Osteocyte (in vitro differentiated cells): ENCODE data around the gene DLL1. TPM values are rescaled to one million over a fixed set of nuclear protein-coding genes. Genes with fewer than 3 reads are reported as not detected.

ENCODE experiments used
- DNase-seq: peaks from one replicate; pipeline ENCODE4 v3.0.0; 2021; ENCODE audit warnings: mixed read lengths; ENCODE audit not compliant: unreplicated experiment; ENCODE audit errors: extremely low spot score
- H3K27ac Mint-ChIP-seq: one replicate; pipeline ENCODE4 v1.8.0; 2021; ENCODE audit warnings: mild to moderate bottlenecking, mixed read lengths; ENCODE audit not compliant: unreplicated experiment
- H3K27me3 Mint-ChIP-seq: one replicate; pipeline ENCODE4 v1.8.0; 2021; ENCODE audit warnings: mixed read lengths; ENCODE audit not compliant: unreplicated experiment
- H3K36me3 Mint-ChIP-seq: one replicate; pipeline ENCODE4 v1.8.0; 2021; ENCODE audit warnings: mixed read lengths; ENCODE audit not compliant: unreplicated experiment
- H3K4me1 Mint-ChIP-seq: one replicate; pipeline ENCODE4 v1.8.0; 2021; ENCODE audit warnings: mixed read lengths; ENCODE audit not compliant: unreplicated experiment
- H3K4me3 Mint-ChIP-seq: one replicate; pipeline ENCODE4 v1.8.0; 2021; ENCODE audit warnings: mild to moderate bottlenecking, moderate library complexity, mixed read lengths; ENCODE audit not compliant: unreplicated experiment
- H3K9me3 Mint-ChIP-seq: one replicate; pipeline ENCODE4 v1.8.0; 2021; ENCODE audit warnings: mixed read lengths; ENCODE audit not compliant: unreplicated experiment
- CTCF ChIP-seq: fragments of 200-600 bp; sonication (generic); IDR thresholded peaks from 2 replicates; pipeline ENCODE4 v1.5.0; 2021; ENCODE audit warnings: antibody characterized with exemption, mild to moderate bottlenecking, moderate library complexity
- total RNA-seq: library from RNA; stranded (reverse); gene quantifications from 2 replicates; pipeline ENCODE4 v1.2.1, GENCODE V29; 2021

The DLL1 gene
- total RNA-seq, 1 donor from 2014 or later: 1.6 TPM

GRCh38 chr6:170245475-170245992, 45.3 kb downstream of the DLL1 start:
- no peak for DNase-seq
- H3K4me3 Mint-ChIP-seq: no peak overlapping the region
- H3K4me1 Mint-ChIP-seq: no peaks in the 10 kb centered on the region
- no peaks in the 10 kb centered on the region for H3K36me3 Mint-ChIP-seq
- H3K27ac Mint-ChIP-seq: no peak overlapping the region
- peaks cover 23% of the 10 kb centered on the region for H3K27me3 Mint-ChIP-seq
- no peak for TF ChIP-seq CTCF
- no peaks in the 10 kb centered on the region for H3K9me3 Mint-ChIP-seq

- Mint-ChIP-seq H3K36me3 (no peaks in the 10 kb centered on the region), H3K27me3 (peaks cover 24% of the 10 kb centered on the region), H3K27ac (no peak overlapping the region), H3K9me3 (no peaks in the 10 kb centered on the region), H3K4me3 (no peak overlapping the region), H3K4me1 (no peaks in the 10 kb centered on the region)
- TF ChIP-seq CTCF: no peak
- DNase-seq: no peak
These were observed 46.0 kb downstream of the DLL1 start for GRCh38 chr6:170244721-170245474.

GRCh38 chr6:170243791-170244291, 47.0 kb downstream of the DLL1 start:
- no peak for TF ChIP-seq CTCF
- H3K9me3 Mint-ChIP-seq: no peaks in the 10 kb centered on the region
- no peak for DNase-seq
- H3K4me3 Mint-ChIP-seq: no peak overlapping the region
- no peak overlapping the region for H3K27ac Mint-ChIP-seq
- H3K36me3 Mint-ChIP-seq: no peaks in the 10 kb centered on the region
- no peaks in the 10 kb centered on the region for H3K4me1 Mint-ChIP-seq
- H3K27me3 Mint-ChIP-seq: peaks cover 26% of the 10 kb centered on the region

- H3K9me3 Mint-ChIP-seq: no peaks in the 10 kb centered on the region
These were observed 47.5 kb downstream of the DLL1 start for GRCh38 chr6:170243386-170243785.

More at GRCh38 chr6:170243386-170243785, 47.5 kb downstream of the DLL1 start:
- Mint-ChIP-seq H3K4me3 (no peak overlapping the region), H3K4me1 (no peaks in the 10 kb centered on the region), H3K27me3 (peaks cover 26% of the 10 kb centered on the region), H3K36me3 (no peaks in the 10 kb centered on the region), H3K27ac (no peak overlapping the region)
- no peak for TF ChIP-seq CTCF
- DNase-seq: no peak
